GM18517 (cell line): Measurements from ENCODE around the gene PTPN18.
"Not testable (repeated sequence)": the region's sequence is repeated elsewhere in the genome, so short reads cannot be mapped to it uniquely, and the experiment has no call there.

Source experiments
- ATAC-seq: cut with Tn5 transposase; IDR thresholded peaks from one replicate; pipeline ENCODE4 v1.9.1; 2021; ENCODE audit warnings: mild to moderate bottlenecking, moderate library complexity; ENCODE audit not compliant: unreplicated experiment

Gene PTPN18

DNA sequence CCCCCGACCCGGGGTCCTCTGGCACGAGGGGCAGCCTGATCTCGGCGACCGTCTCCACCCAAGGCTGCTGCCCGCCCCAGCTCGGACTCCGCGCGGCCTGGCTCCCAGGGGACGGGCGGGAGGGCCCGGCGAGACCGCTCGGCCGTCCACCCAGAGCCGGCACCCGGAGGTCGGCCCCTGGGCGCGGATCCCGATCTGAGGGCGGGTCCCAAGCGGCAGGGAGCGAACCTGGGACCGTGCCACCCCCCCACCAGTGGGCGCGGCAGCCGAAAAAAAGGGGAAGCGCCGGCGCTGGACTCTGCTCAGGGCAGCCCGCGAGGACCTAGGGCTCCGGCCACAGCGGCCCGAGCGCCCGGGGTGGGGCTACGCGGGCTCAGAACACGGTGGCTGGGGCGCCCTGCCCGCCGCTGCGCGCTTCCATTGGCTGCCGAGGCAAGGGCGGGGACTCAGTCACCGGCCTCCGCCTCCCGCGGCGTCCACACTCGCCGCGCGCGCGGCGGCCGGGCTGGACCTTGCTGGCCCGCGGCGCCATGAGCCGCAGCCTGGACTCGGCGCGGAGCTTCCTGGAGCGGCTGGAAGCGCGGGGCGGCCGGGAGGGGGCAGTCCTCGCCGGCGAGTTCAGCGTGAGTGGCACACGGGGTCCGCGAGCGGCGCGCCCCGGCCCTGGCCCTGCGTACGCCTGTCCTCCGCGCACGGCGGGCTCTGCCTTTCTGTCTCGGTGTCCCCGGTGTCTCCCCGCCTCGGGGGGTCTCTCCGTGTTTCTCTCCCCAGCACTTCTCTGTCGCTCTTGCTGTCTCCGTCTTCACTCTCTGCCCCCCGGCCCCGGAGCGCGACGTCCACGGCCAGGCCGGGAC is at the start of gene PTPN18:
PTPN18 (plus strand) TSS at position 479 of the 854 bp plus-strand sequence; CDS start at position 531, 52 bp downstream.
- ATAC-seq = peak; percentile 89

DNA sequence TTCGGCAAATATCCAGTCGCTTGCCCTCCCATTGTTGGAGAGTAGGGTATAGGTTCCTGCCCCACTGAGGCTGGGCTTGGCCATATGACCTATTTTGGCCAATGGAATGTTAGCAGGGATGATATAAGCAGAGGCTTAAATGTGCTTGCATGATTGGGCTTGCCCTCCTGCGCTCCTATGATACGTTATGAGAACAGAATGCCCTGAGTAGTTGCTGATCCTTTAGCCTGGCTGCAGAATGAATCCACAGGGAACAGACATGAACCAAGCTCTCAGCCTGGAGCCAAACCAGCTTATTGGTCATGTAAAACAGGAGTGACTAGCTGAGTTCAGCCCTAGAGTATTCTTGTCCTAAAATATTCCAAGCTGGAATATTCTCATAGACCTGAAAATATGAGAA is 48.0 kb upstream of the PTPN18 start:
- ATAC-seq = no peak

DNA sequence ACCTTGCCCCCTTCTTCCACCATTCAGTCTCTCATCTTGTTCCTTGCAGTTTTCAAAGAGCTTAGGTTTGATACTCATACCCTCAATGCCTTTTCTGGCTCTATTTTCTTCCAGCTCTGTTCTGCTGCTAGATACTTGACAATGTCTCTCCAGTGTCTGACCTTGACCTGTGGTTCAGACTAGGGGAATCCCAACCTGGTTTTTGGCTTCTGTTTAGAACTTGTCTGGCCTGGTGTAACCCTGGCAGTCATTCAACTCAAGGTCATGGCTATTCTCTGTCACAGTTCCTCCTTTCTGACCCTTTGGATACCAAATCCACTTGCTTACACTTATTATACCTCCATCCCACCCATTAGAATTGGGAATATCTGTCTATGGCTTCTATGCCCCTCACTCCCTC is 45.0 kb upstream of the PTPN18 start:
- no peak for ATAC-seq

- ATAC-seq = no peak
These were observed 42.0 kb upstream of the PTPN18 start for GRCh38 chr2:130313812-130314334.

- ATAC-seq = no peak
These were observed 41.5 kb upstream of the PTPN18 start for GRCh38 chr2:130314377-130314776.

DNA sequence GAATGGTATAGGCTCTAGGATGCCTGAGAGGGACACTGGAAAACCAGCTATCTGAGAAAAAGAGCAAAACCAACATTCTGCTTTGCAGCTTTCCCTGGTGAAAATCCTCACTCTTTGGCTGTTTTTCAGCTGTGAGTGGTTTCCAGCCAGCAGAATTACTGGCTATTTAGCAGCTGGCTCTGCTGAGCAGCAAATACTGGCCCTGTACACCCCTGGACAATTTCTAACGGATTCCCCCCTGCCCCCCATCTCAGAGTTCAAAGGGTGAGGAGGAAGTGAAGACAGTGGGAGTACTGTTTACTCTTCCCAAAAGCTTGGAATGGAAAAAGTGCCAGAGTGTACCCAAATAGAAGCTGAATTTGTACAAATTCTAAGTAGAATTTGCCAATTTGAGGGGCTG is 39.3 kb upstream of the PTPN18 start:
- no peak for ATAC-seq

- ATAC-seq = no peak
These were observed 37.0 kb upstream of the PTPN18 start for GRCh38 chr2:130318906-130319305.

GRCh38 chr2:130319536-130319935 is 36.3 kb upstream of the PTPN18 start:
- no peak for ATAC-seq

- no peak for ATAC-seq
These were observed 27.9 kb upstream of the PTPN18 start for GRCh38 chr2:130327703-130328527.

GRCh38 chr2:130328710-130329109 is 27.1 kb upstream of the PTPN18 start:
- no peak for ATAC-seq

DNA sequence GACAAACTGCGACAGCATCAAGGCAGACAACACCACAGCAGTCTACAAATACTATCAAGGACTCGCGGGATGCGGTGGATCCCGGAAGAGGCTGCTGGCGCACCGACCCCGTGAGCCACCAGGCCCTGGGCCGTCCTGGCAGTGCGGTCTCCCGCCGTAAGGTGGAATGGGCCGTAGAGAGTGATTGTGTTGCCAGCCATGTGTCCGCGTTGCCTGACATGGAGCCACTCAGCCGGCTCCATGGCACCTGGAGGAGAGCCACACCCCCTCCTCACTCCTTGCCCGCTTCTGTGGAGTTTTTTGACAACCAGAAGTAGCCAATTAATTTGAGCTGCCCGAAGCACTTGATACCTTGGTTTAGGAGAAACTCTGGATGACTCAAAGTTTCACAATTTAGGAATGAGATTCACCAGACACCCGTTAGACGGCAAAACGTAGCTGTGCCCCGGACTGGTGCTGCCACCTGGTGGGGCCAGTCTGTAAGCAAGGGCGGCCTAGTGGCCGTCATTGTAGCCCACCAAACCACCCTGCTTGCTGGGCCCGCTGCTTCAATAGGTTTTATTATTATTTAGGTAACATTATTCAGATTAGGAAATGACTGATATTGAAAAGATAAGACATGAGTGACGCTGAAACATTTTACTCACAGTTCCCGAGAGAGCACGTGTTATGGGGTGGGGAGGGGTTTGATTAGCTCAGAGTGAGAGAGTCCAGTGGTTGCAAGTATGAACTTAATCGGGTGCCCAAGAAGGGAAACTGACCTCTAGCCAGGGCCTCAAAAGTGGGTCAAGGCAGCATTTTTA is 23.4 kb upstream of the PTPN18 start:
- peak; percentile 77 for ATAC-seq

- not testable (repeated sequence) for ATAC-seq
These were observed 22.6 kb upstream of the PTPN18 start for GRCh38 chr2:130333253-130333652.

DNA sequence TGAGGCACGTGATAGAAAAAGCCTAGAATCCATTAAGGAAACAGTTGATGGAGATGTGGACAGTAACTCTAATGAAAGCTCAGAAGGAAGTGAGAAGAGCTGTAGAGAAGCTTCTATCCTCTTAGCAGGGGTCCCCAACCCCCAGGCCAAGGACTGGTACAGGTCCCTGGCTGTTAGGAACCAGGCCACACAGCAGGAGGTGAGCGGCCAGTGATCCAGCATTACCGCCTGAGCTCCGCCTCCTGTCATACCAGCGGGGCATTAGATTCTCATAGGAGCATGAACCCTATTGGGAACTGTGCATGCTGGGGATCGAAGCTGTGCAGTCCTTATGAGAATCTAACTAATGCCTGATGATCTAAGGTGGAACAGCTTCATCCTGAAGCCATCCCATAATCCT is 21.8 kb upstream of the PTPN18 start:
- ATAC-seq = no peak

DNA sequence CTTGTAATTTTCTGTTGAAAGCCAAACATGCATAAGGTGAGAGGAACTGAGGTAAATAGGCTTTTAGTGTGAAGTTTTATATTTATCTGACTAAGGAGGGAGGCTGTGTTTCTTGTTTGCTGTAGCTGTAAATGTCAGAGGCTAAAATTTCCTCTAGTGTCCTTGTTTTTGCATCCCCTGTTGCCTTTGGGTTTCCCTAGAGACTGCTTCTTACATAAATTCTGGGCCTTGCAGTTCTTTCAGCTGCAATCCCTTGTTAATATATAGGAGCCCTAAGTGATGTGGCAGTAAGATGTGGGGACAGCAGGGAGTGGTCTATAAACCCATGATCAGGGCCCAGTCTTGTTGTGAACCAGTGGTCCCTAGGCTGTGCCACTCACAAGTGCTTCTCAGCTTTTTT is 20.6 kb upstream of the PTPN18 start:
- no peak for ATAC-seq

DNA sequence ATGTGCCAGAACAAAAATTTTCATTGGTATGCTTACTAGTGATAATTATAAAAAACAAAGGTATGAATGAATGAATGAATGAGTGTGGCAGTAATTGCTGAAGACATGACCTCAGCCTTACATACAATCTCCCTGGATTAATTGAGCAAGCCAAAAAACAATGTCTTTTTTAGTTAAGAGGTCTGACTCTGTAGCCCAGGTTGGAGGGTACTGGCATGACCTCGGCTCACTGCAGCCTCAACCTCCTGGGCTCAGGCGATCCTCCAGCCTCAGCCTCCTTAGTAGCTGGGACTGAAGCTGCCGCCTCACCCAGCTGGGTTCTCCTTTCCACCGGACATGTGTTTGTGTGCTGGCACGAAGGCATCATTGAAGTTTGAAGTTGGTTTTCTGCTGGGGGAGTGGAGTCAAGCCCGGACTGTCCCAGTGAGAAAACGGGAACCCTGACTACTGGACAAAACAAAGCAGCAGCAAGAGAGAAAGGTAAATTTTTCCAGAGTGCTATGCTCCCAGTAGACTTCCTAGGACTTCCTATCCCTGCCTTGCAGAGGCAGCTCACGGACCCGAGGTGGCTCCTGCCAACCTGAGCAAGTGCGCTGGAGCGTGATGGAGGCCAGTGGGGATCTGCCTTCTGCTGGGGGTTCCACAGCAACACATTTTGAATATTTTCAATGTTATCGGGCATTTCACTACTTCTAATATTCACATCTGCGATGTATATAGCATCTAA is 19.5 kb upstream of the PTPN18 start:
- no peak for ATAC-seq

- ATAC-seq = no peak
These were observed 18.8 kb upstream of the PTPN18 start for GRCh38 chr2:130336877-130337734.

DNA sequence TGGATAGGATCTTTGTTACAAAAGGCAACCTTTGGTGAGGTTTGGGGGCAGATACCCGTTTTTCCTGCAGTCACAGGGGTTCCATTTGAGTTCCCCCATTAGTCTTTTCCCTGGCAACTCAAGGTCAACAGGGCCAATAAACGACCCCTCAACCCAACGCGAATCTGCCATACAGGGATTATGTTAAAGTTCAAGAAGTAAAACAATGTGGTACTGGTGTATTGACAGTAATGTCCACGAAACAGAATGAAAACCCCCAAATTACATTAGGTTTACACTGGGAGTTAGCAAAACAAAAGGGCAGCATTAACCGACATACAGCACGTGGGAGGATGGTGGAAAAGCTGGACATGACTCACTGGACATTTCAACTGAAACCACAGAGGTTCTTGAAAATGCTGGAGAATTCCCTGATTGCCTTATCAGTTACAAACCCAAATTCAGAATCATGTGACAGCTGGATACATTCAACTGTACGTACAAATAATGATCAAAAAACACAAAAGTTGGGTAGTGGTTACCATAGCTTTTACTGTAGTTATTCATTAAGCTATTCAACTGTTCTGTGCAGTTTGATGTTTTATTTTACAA is 18.0 kb upstream of the PTPN18 start:
- no peak for ATAC-seq

- no peak for ATAC-seq
These were observed 17.0 kb upstream of the PTPN18 start for GRCh38 chr2:130338793-130339345.
